RWPE1 (cell line): Measurements from ENCODE around the gene P2RY13.
A peak's percentile ranks its signal among the peaks of the same experiment; 100 is the strongest.

Source experiments
- CTCF ChIA-PET: fragments of 350-600 bp; sonication (Branson Sonifier 250); formaldehyde crosslinking; extraction: SDS; loops from one replicate; lab custom pipeline; 2021; lab: Yijun Ruan, JAX
- POLR2A ChIA-PET: fragments of 400-600 bp; formaldehyde crosslinking; extraction: SDS; loops from one replicate; lab custom pipeline; 2020; ENCODE audit warnings: antibody characterized with exemption; ENCODE audit not compliant: low non-redundant PET; lab: Yijun Ruan, JAX
- DNase-seq: peaks from one replicate; pipeline ENCODE4 v3.0.0; 2012; ENCODE audit warnings: low spot score
- H3K27ac ChIP-seq: fragments of 450-650 bp; 2 replicates; pipeline ENCODE4 v1.5.1; 2017
- CTCF ChIP-seq: fragments of 450-650 bp; conservative IDR thresholded peaks from 2 replicates; pipeline ENCODE4 v1.5.1; 2017; ENCODE audit warnings: low read depth, mild to moderate bottlenecking

The P2RY13 gene

GRCh38 chr3:151328298-151328995, 902 bp downstream of the P2RY13 start:
- no peak for TF ChIP-seq CTCF
- POLR2A ChIA-PET = no interaction called here
- CTCF ChIA-PET = interaction anchor here (0.6 to 2.1 kb wide), 7 partner anchors 16 to 1304 kb away, joined by 3 to 16 read pairs (median 7); no protein-coding TSS in a partner anchor
- no peak for DNase-seq
- no peak overlapping the region for H3K27ac ChIP-seq

- DNase-seq = no peak
- POLR2A ChIA-PET = no interaction called here
- no peak overlapping the region for H3K27ac ChIP-seq
These were observed 1.7 kb downstream of the P2RY13 start for GRCh38 chr3:151327571-151328198.

GRCh38 chr3:151322511-151322910, 6.8 kb downstream of the P2RY13 start:
- no peak overlapping the region for H3K27ac ChIP-seq
- ChIA-PET POLR2A (no interaction called here), CTCF (no interaction called here)
- DNase-seq = no peak
- no peak for TF ChIP-seq CTCF

More at GRCh38 chr3:151327571-151328198, 1.7 kb downstream of the P2RY13 start:
- peak; percentile 80 for TF ChIP-seq CTCF
- CTCF ChIA-PET = interaction anchor here (0.6 to 2.1 kb wide), 16 partner anchors 16 to 1405 kb away, joined by 3 to 16 read pairs (median 6); no protein-coding TSS in a partner anchor

GRCh38 chr3:151321526-151321925, 7.8 kb downstream of the P2RY13 start:
- no peak for TF ChIP-seq CTCF
- H3K27ac ChIP-seq = no peak overlapping the region
- ChIA-PET POLR2A (no interaction called here), CTCF (no interaction called here)
- DNase-seq = no peak

- CTCF ChIA-PET = interaction anchor here (0.7 kb wide), 1 partner anchor 16 kb away, joined by 5 read pairs; no protein-coding TSS in a partner anchor
- no peak for DNase-seq
- POLR2A ChIA-PET = interaction anchor here (0.6 kb wide), 1 partner anchor 14 kb away, joined by 3 read pairs; no protein-coding TSS in a partner anchor
These were observed 9.2 kb downstream of the P2RY13 start for GRCh38 chr3:151320131-151320530.

GRCh38 chr3:151319628-151320027, 9.7 kb downstream of the P2RY13 start:
- H3K27ac ChIP-seq = no peak overlapping the region
- TF ChIP-seq CTCF = no peak
- ChIA-PET POLR2A (no interaction called here), CTCF (interaction anchor here (0.7 kb wide), 1 partner anchor 16 kb away, joined by 5 read pairs; no protein-coding TSS in a partner anchor)
- DNase-seq = no peak

More at GRCh38 chr3:151320131-151320530, 9.2 kb downstream of the P2RY13 start:
- TF ChIP-seq CTCF = no peak
- H3K27ac ChIP-seq = no peak overlapping the region
